ENCODE results near the gene CDPF1.

The CDPF1 gene, protein sequence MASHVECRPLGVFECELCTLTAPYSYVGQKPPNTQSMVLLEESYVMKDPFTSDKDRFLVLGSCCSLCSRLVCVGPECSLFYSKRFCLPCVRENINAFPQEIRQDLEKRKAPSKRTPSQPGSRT

DNA sequence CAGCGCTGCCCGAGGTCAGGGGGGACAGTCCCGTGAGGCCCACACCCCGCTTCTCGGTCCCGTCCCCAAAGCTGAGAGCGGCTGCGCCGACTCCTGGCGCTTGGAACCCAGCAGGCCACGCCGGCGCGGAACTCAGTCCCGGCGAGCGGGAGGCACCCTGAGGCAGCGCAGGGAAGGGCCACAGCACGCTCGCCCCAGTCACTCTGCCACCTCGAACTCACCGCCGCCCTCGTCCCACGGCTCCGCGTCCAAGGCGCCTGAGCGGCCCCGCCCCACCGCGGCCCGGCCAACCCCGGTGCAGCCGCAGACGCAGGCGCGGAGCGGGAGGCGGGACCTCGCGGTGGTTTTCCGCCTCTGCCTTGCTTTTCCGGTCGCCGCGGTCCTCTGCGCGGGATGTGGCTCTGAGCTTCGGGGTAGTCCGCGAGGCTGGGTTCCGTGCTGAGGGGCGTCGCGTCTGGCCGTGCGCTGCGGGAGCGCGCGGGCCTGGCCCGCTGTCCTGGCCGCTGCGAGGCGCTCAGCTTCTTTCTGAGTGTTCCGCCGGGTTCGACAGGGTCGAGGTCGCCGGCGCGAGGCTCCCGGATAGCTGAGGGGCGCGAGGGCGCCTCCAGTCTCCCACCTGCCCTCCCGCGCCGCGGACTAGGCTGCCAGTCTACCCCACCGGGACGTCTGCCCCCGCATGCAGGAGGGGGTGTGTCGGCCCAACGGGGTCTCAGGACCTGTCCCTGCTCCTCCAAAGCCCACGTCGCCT is at the start of gene CDPF1:
TSS of gene CDPF1 (minus strand) at position 259 of the 748 bp plus-strand sequence. CDS start 2,009 bp downstream, outside the sequence.
- DNase-seq (ENCODE audit: low read depth in 2 of 3, low spot score in 1 of 3): peak; percentile 78 to 89 (median 81)

DNA sequence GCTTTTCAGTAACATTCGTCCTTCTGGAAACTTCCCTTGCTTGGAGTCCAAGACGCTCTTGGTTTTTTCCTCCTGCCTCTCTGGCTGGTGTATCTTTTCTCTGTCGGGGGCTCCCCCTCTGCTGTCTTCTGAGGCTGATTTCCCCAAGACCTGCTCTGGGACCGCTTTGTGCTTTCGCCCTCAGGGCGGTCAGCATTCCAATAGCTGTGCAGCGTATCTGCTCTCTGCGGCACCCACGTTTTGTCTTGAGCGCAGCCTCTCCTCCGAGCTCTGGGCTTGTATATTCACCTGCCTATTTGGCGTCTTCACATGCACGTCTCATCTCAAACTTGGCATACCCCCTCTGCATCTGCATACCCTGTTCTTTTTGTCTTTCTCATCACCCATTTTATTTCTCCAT is 49.0 kb upstream of the CDPF1 start:
- DNase-seq (ENCODE audit: low read depth in 2 of 3, low spot score in 1 of 3): no peak

DNA sequence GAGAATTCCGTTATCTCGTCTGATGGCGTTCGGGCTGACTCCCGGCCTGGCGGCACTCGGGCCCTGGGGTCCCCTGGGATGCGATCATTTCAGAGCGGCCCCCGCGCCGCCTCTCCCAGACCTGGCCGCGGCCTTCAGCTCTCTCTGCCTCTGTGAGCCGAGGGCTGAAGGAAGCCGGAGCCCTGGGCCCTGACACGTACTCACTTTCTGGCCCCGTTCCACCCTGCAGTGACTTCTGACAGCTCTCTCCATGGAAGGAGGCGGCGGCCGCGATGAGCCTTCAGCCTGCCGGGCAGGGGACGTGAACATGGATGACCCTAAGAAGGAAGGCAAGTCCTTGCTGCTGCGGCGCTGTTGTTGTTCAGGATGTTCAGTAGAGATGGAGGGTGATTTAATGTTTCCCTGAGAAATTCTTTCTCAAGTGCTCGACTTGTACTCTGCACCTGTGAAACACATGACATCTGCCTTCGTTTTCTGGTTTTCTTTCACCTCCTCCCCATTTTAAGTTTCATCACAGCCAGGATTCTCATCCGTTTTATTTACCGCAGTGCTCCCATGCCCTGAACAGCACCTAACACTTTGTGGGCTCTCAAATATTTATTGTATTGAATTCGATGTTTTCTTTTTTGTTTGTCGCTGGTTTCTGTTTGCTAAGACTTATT is 47.2 kb upstream of the CDPF1 start:
- DNase-seq (ENCODE audit: low read depth in 2 of 3, low spot score in 1 of 3): no peak

DNA sequence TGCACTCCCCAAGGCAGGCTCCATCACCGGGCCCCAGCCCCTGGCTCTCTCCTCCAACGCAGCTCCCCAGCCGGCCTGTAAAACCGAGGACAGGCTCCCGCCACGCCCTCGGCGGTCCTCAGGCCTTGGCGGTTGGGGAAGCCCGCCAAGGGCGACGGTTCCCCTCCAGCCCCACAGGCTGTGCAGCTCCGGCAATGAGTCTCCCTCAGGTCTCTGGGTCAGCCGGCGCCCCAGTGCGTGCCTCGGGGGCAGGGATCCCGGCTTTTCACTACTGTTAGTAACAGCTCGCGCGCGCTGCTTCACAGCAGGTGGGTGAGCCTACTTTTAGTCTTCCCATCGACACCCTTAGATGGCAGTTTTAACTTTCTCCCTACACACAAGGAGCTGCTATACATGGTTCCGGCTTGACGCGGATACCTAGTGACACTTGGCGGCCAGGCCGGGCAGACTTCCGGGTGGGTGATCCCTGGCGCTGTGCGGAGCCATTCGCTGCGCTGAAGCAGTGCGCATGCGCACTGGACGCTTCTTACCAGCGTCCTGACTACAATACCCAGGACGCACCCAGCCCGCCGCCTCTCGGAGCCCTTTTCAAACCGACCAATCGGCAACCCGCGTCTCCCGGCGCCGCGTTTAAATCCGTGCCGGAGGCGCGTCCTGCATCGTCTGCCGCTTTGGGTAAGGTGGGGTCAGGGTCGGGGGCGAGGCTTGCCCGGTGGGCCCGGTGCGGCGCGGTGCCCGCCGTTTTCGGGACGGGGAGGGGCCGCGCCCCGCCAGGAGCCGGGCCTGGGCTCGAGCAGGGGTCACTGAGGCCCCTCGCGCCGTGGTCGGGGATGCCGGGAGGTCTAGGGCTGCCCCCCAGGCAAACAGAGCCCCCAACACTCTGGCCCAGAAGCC is 46.4 kb upstream of the CDPF1 start, which contains the start of gene GTSE1:
TSS of gene GTSE1 (plus strand) at position 614 of the 894 bp plus-strand sequence. CDS start 531 bp downstream, outside the sequence.
- DNase-seq (ENCODE audit: low read depth in 2 of 3, low spot score in 1 of 3): peak; percentile 91 to 97 (median 96)

DNA sequence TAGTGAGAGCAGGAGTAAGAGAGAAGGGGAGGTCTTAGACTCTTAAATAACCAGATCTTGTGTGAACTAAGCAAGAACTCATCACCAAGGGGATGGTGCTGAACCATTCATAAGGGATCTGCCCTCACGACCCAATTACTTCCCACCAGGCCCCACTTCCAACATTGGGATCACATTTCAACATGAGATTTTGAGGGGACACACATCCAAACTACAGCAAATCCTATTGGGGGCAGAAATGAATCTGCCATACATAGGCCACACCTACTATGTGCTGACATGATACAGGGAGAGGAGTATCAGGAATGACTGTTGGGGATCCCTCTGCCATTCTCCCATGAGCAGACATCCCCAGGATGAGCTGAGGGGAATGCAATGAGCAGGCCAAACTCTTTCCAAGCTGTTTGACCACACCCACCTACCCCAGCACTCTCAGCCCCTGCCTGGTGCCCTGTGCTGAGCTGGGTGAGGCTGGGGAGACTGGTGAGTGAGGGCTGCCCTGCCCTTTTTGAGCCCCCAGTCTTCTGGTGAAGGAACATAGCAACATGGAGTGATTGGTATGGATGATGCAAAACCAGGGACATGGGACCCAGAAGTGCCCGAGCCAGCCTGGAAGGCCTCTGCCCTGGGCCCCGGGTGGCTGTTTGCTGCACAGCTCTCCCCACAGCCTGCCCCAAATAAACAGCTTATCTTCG is 45.3 kb upstream of the CDPF1 start:
- DNase-seq (ENCODE audit: low read depth in 2 of 3, low spot score in 1 of 3): no peak

DNA sequence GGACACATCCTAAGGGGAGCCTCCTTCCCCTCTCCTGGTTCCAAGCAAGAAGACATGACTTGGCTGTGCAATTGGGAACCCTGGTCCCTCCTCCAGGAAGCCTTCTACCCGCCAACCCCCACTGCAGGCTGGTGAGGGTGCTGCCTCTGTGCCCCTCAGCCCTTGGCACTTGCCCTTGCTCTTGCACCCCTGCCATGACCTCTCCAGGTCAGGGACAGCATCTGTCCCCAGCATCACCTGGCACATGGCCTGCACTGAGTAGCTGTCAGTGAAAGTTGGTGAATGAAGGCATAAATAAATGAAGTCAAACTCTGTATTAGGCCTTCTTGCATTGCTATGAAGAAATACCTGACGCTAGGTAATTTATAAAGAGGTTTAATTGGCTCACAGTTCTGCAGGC is 44.7 kb upstream of the CDPF1 start:
- DNase-seq (ENCODE audit: low read depth in 2 of 3, low spot score in 1 of 3): no peak

DNA sequence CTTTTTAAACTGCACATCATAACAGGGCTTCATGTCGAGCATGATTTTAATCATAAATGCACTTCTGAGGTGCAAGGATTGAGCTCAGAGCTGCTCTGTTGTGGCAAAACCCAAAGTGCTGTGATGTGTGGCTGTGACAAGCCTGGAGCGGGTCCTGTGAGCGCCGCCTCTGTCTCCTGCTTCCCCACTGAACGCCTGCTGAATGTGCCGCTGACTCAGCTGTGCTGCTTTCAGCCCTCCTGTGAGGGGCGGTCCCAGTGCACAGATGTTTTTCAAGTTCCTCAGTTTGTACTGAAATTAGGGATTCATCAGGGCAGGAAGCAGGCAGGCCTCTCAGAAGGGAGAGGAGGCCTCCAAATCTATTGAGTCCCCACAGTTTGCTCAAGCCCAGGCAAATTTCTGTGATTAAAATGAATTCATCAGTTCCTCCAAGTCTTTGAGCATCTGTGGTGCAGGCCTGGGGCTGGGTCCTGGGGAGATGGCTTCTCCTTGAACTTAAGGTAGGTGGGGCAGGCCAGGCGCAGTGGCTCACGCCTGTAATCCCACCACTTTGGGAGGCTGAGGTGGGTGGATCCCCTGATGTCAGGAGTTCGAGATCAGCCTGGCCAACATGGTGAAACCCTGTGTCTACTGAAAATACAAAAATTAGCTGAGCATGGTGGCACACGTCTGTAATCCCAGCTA is 43.6 kb upstream of the CDPF1 start:
- no peak for DNase-seq (ENCODE audit: low read depth in 2 of 3, low spot score in 1 of 3)

DNA sequence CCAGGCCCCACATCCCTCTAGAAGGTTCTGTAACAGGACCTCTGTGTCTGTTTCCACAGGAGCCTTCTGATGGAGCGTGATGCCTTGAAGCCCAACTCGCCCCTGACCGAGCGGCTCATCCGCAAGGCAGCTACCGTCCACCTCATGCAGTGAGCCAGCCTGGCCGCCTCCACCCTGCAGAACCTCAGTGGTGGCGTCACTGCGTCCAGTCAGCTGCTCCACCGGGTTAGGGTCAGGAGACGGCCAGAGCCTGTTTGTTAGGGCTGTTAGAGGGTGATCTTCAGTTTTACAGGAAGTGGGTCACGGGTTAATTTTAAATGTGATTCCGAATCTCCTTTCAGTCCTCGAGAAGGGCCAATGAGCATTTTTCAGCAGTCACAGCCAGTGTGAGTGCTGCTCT is 42.6 kb upstream of the CDPF1 start:
- no peak for DNase-seq (ENCODE audit: low read depth in 2 of 3, low spot score in 1 of 3)

DNA sequence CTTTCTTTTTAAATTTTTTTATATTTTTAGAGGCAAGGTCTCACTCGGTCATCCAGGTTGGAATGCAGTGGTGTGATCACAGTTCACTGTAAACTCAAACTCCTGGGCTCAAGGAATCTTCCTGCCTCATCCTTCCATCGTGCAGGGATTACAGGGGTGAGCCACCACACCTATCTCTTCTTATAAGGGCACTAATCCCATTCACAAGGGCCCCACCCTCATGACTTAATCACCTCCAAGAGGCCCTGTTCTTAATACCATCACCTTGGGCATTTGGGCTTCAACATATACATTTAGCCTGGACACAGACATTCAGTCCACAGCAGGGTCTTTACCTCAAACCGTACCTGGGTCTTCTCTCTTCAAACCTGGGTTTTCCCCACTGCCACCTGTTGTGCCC is 42.1 kb upstream of the CDPF1 start:
- DNase-seq (ENCODE audit: low read depth in 2 of 3, low spot score in 1 of 3): no peak

DNA sequence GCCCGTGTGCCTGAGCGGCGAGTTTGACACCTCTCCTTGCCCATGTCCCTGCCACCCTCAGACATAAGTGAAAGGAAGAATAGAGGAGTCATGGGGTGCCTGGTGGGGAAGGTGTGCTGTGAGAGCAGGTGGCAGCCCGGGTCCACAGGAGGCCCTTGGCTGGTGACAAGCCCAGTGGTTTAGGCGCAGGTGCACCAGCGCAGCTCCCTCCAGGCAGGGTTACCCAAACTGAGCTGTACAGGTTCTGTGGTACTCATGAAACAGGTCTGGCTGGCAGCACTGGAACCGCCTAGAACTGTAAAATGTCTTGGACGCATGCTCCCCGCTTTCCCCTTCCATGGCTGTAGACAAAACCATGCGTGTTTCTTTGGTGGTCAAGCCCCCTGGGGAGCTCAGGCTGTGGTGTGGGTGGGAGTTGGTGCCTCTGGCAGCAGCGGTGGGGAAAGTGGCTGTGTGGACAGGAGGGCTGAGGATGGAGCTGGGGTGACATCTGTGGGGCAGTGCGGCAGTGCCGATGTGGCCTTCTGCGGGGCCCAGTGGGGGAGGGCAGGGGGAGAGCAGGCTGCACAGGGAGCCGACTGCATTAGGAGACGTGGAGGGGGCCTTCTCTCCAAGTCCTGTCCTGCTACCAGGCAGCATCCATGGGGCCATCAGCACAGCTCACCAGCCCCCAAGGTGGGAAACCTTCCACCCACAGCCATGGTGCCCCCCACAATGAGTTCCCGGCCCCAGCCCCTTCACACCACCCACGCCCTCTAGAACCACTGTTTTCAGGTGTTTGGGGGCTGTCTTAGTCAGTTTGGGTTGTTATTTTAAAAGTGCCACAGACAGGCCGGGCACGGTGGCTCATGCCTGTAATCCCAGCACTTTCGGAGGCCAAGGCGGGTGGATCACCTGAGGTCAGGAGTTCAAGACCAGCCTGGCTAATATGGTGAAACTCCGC is 41.0 kb upstream of the CDPF1 start:
- DNase-seq (ENCODE audit: low read depth in 2 of 3, low spot score in 1 of 3): no peak

DNA sequence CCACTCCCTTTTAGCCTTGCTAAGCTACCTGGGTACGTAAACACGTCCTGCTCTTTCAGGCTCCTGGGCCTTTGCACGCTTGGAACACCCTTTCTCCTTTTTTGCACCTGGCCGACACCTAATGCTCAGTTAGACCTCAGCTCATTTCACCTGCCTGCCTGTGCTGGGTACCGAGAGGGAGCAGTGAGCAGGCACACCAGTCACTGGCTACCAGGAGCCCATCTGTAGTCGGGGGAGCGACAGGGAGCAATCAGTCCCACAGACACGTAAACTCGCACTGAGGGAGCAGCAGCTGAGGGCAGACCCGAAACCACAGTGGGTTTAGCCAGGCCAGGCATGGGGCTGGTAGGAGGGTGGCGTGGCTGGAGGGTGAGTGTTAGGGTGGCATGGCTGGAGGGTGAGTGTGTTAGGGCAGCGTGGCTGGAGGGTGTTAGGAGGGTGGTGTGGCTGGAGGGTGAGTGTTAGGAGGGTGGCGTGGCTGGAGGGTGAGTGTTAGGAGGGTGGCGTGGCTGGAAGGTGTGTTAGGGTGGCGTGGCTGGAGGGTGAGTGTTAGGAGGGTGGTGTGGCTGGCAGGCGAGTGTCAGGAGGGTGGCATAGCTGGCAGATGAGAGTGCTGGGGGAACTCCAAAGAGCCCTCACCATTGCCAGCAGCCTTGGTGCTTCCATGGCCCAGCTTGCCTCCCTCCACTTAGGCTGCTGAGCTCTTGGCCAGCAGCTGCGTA is 40.2 kb upstream of the CDPF1 start:
- no peak for DNase-seq (ENCODE audit: low read depth in 2 of 3, low spot score in 1 of 3)

DNA sequence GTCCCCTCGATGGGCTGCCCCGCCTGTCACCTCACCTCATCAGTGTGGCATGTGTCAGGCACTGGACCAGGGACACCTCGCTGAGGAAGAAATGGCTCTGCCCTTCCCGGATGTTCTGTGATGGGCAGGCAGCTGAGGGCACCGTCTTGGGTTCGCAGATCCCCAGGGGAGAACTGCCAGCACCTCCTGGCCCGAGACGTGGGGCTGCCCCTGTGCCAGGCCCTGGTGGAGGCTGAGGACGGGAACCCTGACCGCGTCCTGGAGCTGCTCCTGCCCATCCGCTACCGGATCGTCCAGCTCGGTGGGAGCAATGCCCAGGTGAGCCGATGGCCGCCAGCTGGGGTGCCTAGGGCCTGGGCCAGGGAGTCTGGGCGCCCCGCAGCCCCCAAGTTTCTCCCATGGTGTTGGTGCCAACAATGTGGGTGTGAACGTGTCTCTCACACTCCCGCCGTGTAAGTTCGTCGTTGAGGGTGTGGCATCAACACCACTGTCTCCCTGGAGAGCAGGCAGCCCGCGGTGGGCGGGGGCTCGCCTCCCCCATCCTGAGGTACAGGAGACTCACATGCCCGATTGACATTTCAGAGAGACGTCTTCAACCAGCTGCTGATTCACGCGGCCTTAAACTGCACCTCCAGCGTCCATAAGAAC is 39.3 kb upstream of the CDPF1 start:
- DNase-seq (ENCODE audit: low read depth in 2 of 3, low spot score in 1 of 3): no peak

DNA sequence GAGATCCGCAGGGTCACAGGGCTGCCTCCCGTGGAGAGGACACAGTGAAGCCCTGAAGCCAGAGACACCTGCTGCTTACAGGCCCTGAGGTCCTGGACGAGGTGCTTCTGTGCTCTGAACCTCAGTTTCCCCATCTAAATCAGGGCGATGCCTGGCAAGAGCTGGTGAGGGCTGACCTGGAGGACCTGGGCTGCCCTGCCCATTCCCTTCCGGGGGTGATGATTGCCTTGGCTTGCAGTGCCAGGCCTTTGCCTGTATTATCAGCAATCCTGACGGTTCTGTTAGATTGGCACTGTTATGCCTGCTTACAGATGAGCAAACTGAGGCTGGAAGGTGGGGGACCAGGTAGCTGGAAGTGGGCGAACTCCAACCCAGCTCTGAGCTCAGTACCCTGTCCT is 38.8 kb upstream of the CDPF1 start:
- no peak for DNase-seq (ENCODE audit: low read depth in 2 of 3, low spot score in 1 of 3)

DNA sequence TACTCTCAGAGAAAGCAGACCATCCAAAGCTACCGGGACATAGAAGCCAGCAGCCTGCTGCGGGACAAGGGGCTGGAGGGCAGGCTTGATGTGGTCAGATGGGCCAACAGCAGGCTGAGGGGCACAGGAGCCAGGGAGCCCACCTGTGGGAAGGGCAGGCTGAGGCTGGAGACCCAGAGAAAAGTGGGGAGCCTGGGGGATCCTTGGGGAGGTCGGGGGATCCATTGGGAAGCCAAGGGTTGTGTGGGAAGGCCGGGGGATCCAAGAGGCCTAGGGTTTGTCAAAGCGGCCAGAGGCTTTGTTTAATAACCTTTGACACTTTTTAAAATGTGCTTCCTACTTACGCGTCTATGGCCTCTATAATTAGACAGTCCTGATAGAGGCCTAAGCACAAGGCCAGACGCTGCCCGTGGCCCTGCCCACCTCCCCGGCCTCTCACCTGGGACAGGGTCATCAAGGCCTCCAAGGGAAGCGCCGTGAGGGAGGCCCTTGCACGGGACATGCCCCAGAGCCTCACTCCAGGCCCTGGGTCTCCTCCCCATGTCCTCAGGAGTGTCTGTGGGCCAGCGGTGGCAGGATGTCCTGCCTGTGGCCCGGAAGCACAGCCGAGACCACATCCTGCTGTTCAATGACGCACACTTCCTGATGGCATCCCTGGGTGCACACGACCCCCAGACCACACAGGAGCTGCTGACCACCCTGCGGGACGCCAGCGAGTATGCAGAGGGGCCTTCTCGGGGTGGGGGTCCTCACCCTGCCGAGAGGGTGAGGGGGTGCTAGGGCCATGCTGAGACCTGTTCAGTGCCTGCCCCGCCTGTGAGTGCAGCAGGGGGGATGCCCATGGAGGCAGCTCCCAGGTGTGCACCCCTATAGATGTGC is 38.0 kb upstream of the CDPF1 start:
- DNase-seq (ENCODE audit: low read depth in 2 of 3, low spot score in 1 of 3): no peak

DNA sequence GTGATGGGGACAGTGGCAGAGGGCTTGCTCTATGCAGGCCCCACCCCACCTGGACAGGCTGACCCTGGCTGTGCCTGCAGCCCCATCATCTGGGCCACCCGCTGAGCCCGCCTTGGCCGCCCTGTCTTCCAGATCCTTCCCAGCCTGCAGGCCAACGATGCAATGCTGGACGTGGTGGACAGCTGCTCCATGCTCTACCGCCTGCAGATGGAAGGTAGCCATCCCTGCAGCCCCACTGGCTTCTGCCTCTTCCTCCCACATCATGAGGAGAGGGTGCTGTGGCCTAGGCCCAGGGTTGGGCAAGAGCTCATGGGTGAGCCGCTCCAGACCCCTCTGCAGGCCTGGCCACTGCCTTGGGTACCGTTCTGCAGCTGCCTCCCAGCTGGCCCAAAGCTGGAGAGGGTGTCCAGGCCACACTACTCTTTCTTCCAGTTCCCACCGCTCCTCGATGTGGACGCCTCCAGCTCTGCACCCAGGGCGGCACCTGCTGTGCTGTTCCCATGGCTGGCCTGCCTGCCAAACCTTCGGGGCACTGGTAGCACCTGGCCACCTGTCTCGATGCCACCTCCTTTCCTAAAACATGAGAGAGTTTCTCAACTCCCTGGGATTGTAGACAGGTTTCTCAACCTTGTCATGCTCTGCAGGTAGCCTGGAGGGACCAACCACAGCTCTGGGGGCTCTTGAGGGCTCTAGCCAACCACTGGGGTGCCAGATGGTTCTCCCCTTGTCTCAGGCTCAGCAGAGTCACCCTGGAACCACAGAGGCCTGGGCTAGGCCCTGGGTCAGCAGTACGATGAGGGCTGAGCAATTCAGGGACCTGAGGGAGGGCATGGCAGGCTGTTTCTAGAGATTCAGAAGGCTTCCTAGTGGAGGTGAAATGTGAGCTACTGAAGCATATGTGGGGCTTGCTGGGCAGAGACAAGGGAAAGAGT is 37.1 kb upstream of the CDPF1 start:
- no peak for DNase-seq (ENCODE audit: low read depth in 2 of 3, low spot score in 1 of 3)

DNA sequence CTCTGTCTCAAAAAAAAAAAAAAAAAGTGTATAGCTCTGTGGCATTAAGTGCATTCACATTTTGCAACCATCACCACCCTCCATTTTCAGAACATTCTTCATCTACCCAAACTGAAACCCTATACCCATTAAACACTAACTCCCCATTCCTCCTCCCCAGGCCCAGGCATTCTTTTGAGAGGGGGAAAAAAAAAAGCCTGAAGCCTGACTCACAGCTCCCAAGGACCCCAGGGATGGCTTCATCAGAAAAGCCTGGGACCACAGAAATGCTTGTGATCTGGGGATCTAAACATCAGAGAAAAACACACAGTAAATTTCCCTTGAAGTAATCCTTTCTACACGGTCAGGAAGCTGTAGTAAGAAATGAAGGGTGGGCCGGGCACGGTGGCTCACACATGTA is 35.9 kb upstream of the CDPF1 start:
- DNase-seq (ENCODE audit: low read depth in 2 of 3, low spot score in 1 of 3): no peak
